T-cell (primary cell): Measurements from ENCODE around the gene CAMKV. TPM values are rescaled to one million over a fixed set of nuclear protein-coding genes. Genes with fewer than 3 reads are reported as not detected.

Experiments
- total RNA-seq, 35 experiments: library from RNA in 6 of 35; stranded (reverse) in 6 of 35; fragments of 120-200 nt in 1 of 35; gene quantifications; one replicate each; pipeline versions ENCODE4 v1.2.1 to v1.2.4 and lab custom pipeline; 2013 to 2026

The CAMKV gene
- total RNA-seq, 5 donors from 2014 or later (not counting 1 experiment from before 2014, with no cell fraction given), result 0.18 to 0.35 (median 0.28) TPM; not detected in 2

Other genes starting within 250 kb of the CAMKV start
- 100 to 1,000 TPM in 4 of 5 donors, 10 to 100 TPM in 1; 82.8 to 162 (median 141) TPM for gene APEH, start 195.6 kb downstream of the CAMKV start, total RNA-seq
- gene MST1, start 180.4 kb downstream of the CAMKV start, total RNA-seq, result 10 to 100 TPM in 4 of 5 donors, 1 to 10 TPM in 1; 9.9 to 16.1 (median 12.6) TPM
- gene RNF123, start 180.3 kb downstream of the CAMKV start, total RNA-seq, result 10 to 100 TPM; 40.9 to 79.8 (median 72.8) TPM
- 1 to 10 TPM in 1 of 5 donors, under 1 TPM in 2, not detected in 2; 0.20 to 1.4 (median 0.26) TPM for gene AMIGO3, start 150.2 kb downstream of the CAMKV start, total RNA-seq
- 10 to 100 TPM; 34.5 to 54.5 (median 39.9) TPM for gene GMPPB, start 146.0 kb downstream of the CAMKV start, total RNA-seq
- gene IP6K1, start 83.4 kb downstream of the CAMKV start, total RNA-seq, result 10 to 100 TPM; 31.6 to 62.2 (median 57.0) TPM
- gene CDHR4, start 70.0 kb downstream of the CAMKV start, total RNA-seq, result under 1 TPM in 4 of 5 donors, not detected in 1; 0.35 to 0.68 (median 0.36) TPM
- 1 to 10 TPM in 4 of 5 donors, under 1 TPM in 1; 0.73 to 2.7 (median 1.8) TPM for gene INKA1, start 66.6 kb downstream of the CAMKV start, total RNA-seq
- 100 to 1,000 TPM; 246 to 299 (median 293) TPM for gene UBA7, start 56.0 kb downstream of the CAMKV start, total RNA-seq
- 1 to 10 TPM; 4.0 to 5.7 (median 4.4) TPM for gene TRAIP, start 13.3 kb downstream of the CAMKV start, total RNA-seq
- 1 to 10 TPM in 4 of 5 donors, under 1 TPM in 1; 0.59 to 1.6 (median 1.3) TPM for gene MST1R, start 34.0 kb upstream of the CAMKV start, total RNA-seq
- 10 to 100 TPM in 3 of 5 donors, 1 to 10 TPM in 2; 5.4 to 15.0 (median 11.7) TPM for gene MON1A, start 59.9 kb upstream of the CAMKV start, total RNA-seq
- 100 to 1,000 TPM; 127 to 149 (median 140) TPM for gene RBM6, start 70.2 kb upstream of the CAMKV start, total RNA-seq
- 100 to 1,000 TPM; 293 to 354 (median 316) TPM for gene RBM5, start 219.0 kb upstream of the CAMKV start, total RNA-seq